ENCODE data around the gene YOD1. TPM values are rescaled to one million over a fixed set of nuclear protein-coding genes. Genes with fewer than 3 reads are reported as not detected.
A peak's percentile ranks its signal among the peaks of the same experiment; 100 is the strongest.

The YOD1 gene
- total RNA-seq, 6 donors from 2014 or later: 6.0 to 24.4 (median 9.4) TPM

- peak overlapping the region; percentile 71 to 87 (median 75) for H3K27ac ChIP-seq
- H3K9me3 ChIP-seq: no peaks in the 10 kb centered on the region
- peaks cover 3 to 60% (median 17%) of the 10 kb centered on the region in 4 donors for H3K4me1 ChIP-seq
- no peak overlapping the region for H3K4me3 ChIP-seq
- WGBS, 2 donors: 60 to 64% methylated on average over 5 of the region's 5 CpGs
- peak in 1 of 2 donors; percentile 60 for DNase-seq
- no peaks in the 10 kb centered on the region for H3K36me3 ChIP-seq
- peak; percentile 10 to 25 for ATAC-seq (ENCODE audit: low FRiP score in 2 of 2)
- TF ChIP-seq POLR2A (IDR thresholded peaks at IDR 0.05): no peak
- TF ChIP-seq, protein P1, sequence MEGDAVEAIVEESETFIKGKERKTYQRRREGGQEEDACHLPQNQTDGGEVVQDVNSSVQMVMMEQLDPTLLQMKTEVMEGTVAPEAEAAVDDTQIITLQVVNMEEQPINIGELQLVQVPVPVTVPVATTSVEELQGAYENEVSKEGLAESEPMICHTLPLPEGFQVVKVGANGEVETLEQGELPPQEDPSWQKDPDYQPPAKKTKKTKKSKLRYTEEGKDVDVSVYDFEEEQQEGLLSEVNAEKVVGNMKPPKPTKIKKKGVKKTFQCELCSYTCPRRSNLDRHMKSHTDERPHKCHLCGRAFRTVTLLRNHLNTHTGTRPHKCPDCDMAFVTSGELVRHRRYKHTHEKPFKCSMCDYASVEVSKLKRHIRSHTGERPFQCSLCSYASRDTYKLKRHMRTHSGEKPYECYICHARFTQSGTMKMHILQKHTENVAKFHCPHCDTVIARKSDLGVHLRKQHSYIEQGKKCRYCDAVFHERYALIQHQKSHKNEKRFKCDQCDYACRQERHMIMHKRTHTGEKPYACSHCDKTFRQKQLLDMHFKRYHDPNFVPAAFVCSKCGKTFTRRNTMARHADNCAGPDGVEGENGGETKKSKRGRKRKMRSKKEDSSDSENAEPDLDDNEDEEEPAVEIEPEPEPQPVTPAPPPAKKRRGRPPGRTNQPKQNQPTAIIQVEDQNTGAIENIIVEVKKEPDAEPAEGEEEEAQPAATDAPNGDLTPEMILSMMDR (IDR thresholded peaks at IDR 0.05): no peak
- peak in 3 of 4 donors; percentile 46 to 75 (median 50) for TF ChIP-seq EP300 (IDR thresholded peaks at IDR 0.05)
- H3K27me3 ChIP-seq: no peaks in the 10 kb centered on the region
Measured at GRCh38 chr1:207007352-207008033, 43.5 kb downstream of the YOD1 start.

DNA sequence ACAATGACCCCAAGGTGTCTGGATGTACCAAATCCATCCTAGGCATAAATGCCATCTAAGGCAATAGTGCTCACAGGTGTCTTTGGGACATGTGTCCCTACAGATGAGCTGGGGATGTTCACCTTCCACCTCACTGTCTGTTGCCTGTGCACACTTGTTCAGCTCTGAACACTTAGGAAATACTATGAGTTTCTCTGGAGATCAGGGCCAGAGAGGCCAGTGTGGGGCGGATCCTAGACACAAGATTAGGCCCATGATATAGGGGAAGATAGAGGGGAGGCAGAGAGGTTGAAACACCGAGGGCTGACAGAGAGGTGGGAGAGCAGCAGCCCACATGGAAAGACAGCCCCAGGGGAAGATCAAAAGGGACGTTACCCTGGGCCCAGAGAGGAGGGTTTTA is 44.1 kb downstream of the YOD1 start:
- TF ChIP-seq, protein P1 (IDR thresholded peaks at IDR 0.05): no peak
- TF ChIP-seq POLR2A (IDR thresholded peaks at IDR 0.05) (no peak), EP300 (IDR thresholded peaks at IDR 0.05) (no peak), POLR2AphosphoS5 (IDR thresholded peaks at IDR 0.05) (no peak)
- ATAC-seq (ENCODE audit: low FRiP score in 2 of 2): no peak
- H3K36me3 ChIP-seq: no peaks in the 10 kb centered on the region
- H3K9me3 ChIP-seq: no peaks in the 10 kb centered on the region
- WGBS, 2 donors: 67 to 78% methylated on average over 3 of the region's 3 CpGs
- no peaks in the 10 kb centered on the region for H3K27me3 ChIP-seq
- no peak overlapping the region for H3K4me3 ChIP-seq
- peaks cover 3 to 61% (median 17%) of the 10 kb centered on the region in 4 donors for H3K4me1 ChIP-seq
- H3K27ac ChIP-seq: peak overlapping the region; percentile 57 to 87 (median 68)
- no peak for DNase-seq

- Histone ChIP-seq H3K4me3 (no peak overlapping the region), H3K36me3 (no peaks in the 10 kb centered on the region), H3K9me3 (no peaks in the 10 kb centered on the region), H3K27ac (peak overlapping the region; percentile 57 to 87 (median 68)), H3K4me1 (peaks cover 2 to 65% (median 17%) of the 10 kb centered on the region in 4 donors), H3K27me3 (no peaks in the 10 kb centered on the region)
- no peak for ATAC-seq (ENCODE audit: low FRiP score in 2 of 2)
- 81 to 86% methylated on average over 3 of the region's 3 CpGs for WGBS, 2 donors
- DNase-seq: no peak
- TF ChIP-seq EP300 (IDR thresholded peaks at IDR 0.05) (no peak), POLR2AphosphoS5 (IDR thresholded peaks at IDR 0.05) (no peak), POLR2A (IDR thresholded peaks at IDR 0.05) (no peak)
- TF ChIP-seq, protein P1 (IDR thresholded peaks at IDR 0.05): no peak
Measured at GRCh38 chr1:207006083-207006482, 44.9 kb downstream of the YOD1 start.

DNA sequence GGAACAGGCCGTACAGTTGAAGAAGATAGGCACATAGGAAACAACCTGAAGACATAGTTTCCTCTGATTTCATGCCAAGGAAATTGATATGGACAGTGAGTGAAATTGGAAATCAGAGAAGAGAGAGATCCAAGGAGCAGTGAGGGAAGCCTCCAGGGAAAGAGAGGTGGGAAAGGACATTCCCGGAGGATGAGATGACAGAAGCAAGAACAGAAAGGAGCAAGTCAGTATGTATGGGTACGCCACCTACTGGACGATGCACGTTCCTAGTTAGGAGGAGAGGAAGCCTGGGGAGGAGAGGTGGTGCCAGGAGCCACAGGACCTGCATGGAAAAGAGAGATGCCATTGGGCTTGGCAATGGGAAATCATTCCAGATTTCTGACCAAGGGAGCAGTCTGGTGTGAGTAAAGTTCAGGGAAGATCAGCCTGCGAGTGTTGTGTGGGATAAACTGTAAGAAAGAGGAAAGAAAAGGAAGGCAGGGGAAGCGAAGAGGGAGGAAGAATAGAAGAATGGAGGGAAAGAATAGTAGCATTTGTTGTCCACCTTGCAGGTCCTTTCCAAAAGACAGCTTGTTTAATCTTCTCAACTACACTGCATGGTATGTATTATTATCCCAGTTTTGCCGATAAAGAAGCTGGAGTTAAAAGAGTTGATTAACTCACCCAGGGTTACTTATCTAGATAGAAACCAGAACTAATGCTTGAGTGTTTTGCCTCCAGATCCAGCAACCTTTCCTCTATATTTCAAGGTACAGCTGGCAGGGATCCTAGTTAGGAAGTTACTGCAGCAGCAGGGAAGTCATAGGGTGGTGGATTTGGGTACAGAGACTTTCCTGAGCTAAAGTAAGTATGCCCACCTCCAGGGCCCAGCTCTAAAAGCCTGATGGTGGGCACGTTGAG is 45.8 kb downstream of the YOD1 start:
- Histone ChIP-seq H3K27me3 (no peaks in the 10 kb centered on the region), H3K4me3 (no peak overlapping the region), H3K36me3 (no peaks in the 10 kb centered on the region), H3K27ac (peak overlapping the region; percentile 57 to 87 (median 71)), H3K4me1 (peaks cover 0 to 62% (median 17%) of the 10 kb centered on the region in 4 donors), H3K9me3 (no peaks in the 10 kb centered on the region)
- DNase-seq: peak in 1 of 2 donors; percentile 79
- ATAC-seq (ENCODE audit: low FRiP score in 2 of 2): peak; percentile 67
- TF ChIP-seq, protein P1 (IDR thresholded peaks at IDR 0.05): peak; percentile 47 to 68 (median 60)
- TF ChIP-seq EP300 (IDR thresholded peaks at IDR 0.05) (no peak), POLR2A (IDR thresholded peaks at IDR 0.05) (no peak), POLR2AphosphoS5 (IDR thresholded peaks at IDR 0.05) (no peak)
- WGBS, 2 donors: 37 to 38% methylated on average over 9 of the region's 9 CpGs

Measured in upper lobe of left lung (tissue), 6 donors.